HEK293T (cell line): Measurements from ENCODE around the gene BRIP1.

Experiments
- CTBP1 ChIP-seq: fragments of 450-650 bp; IDR thresholded peaks from 2 replicates; pipeline ENCODE4 v1.6.1; 2016; ENCODE audit warnings: borderline replicate concordance
- ELF4 ChIP-seq: fragments of 450-650 bp; IDR thresholded peaks from 2 replicates; pipeline ENCODE4 v1.6.1; 2017; ENCODE audit warnings: antibody characterized with exemption
- FOXA1 ChIP-seq: fragments of 450-650 bp; IDR thresholded peaks from 2 replicates; pipeline ENCODE4 v1.6.1; 2016; ENCODE audit warnings: mild to moderate bottlenecking
- HDGF ChIP-seq: fragments of 450-650 bp; IDR thresholded peaks from 2 replicates; pipeline ENCODE4 v1.6.1; 2017; ENCODE audit warnings: antibody characterized with exemption, borderline replicate concordance
- L3MBTL2 ChIP-seq: fragments of 450-650 bp; conservative IDR thresholded peaks from 2 replicates; pipeline ENCODE4 v1.6.1; 2016; ENCODE audit warnings: mild to moderate bottlenecking
- LEF1 ChIP-seq: fragments of 450-650 bp; IDR thresholded peaks from 2 replicates; pipeline ENCODE4 v1.6.1; 2017; ENCODE audit warnings: mild to moderate bottlenecking, borderline replicate concordance
- SP1 ChIP-seq: fragments of 450-650 bp; IDR thresholded peaks from 2 replicates; pipeline ENCODE4 v1.6.1; 2017
- SUZ12 ChIP-seq: fragments of 450-650 bp; IDR thresholded peaks from 2 replicates; pipeline ENCODE4 v1.6.1; 2016; ENCODE audit warnings: mild to moderate bottlenecking
- TF ChIP-seq, protein P1 (sequence below): fragments of 450-650 bp; IDR thresholded peaks from 2 replicates; pipeline ENCODE4 v1.6.1; 2016

DNA sequence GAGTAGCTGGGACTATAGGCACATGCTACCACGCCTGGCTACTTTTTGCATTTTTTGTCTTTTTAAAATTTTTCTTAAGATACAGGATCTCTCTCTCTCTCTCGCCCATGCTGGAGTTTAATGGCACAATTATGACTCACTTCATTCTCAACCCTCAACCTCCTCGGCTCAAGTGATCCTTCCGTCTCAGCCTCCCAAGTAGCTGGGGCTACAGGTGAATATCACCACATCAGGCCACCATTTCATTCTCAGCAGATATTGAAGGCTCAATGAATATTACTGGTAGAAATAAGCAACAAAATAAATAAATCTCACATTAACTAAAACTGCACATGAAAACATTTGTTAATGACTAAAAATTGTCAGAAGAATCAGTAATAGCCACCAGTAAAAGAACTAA, 41.7 kb downstream of the BRIP1 start:
- no peak for TF ChIP-seq ELF4
- no peak for TF ChIP-seq FOXA1
- no peak for TF ChIP-seq SP1
- no peak for TF ChIP-seq CTBP1
- no peak for TF ChIP-seq HDGF
- no peak for TF ChIP-seq L3MBTL2
- TF ChIP-seq LEF1 = no peak
- TF ChIP-seq SUZ12 = no peak
- TF ChIP-seq, protein P1, sequence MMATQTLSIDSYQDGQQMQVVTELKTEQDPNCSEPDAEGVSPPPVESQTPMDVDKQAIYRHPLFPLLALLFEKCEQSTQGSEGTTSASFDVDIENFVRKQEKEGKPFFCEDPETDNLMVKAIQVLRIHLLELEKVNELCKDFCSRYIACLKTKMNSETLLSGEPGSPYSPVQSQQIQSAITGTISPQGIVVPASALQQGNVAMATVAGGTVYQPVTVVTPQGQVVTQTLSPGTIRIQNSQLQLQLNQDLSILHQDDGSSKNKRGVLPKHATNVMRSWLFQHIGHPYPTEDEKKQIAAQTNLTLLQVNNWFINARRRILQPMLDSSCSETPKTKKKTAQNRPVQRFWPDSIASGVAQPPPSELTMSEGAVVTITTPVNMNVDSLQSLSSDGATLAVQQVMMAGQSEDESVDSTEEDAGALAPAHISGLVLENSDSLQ = no peak
